SU-DHL-6 (cell line): ENCODE results near the gene CABCOCO1.

Experiments used
- H2AFZ ChIP-seq: fragments of 200-600 bp; sonication (generic); 2 replicates; pipeline ENCODE4 v1.6.1; 2014; ENCODE audit warnings: low read depth, mild to moderate bottlenecking, moderate library complexity, mixed read lengths, antibody characterized with exemption, low read length; ENCODE audit not compliant: severe bottlenecking
- H3F3A ChIP-seq: fragments of 200-600 bp; shearing (Covaris generic); 2 replicates; pipeline ENCODE4 v1.6.0; 2016; ENCODE audit warnings: antibody characterized with exemption, mild to moderate bottlenecking; ENCODE audit not compliant: insufficient read depth
- H3K27ac ChIP-seq: fragments of 200-600 bp; sonication (generic); 2 replicates; pipeline ENCODE4 v1.5.1; 2016; ENCODE audit warnings: low read depth, mild to moderate bottlenecking, low read length, moderate library complexity, mixed read lengths
- H3K27me3 ChIP-seq: fragments of 200-600 bp; sonication (generic), shearing (Covaris generic); 2 replicates; pipeline ENCODE4 v1.6.0; 2014; ENCODE audit warnings: mild to moderate bottlenecking, low read length
- H3K36me3 ChIP-seq: fragments of 200-600 bp; sonication (generic); 2 replicates; pipeline ENCODE4 v1.6.1; 2014; ENCODE audit warnings: mild to moderate bottlenecking, low read length, mixed read lengths
- H3K4me2 ChIP-seq: fragments of 300-600, 200-600 bp; shearing (Covaris generic), sonication (generic); 2 replicates; pipeline ENCODE4 v1.6.0; 2014; ENCODE audit warnings: low read length, low read depth, mild to moderate bottlenecking; ENCODE audit not compliant: poor library complexity, severe bottlenecking
- H3K4me3 ChIP-seq: fragments of 200-600 bp; sonication (generic); 2 replicates; pipeline ENCODE4 v1.5.1; 2014; ENCODE audit warnings: antibody characterized with exemption, low read length, mild to moderate bottlenecking, mixed read lengths; ENCODE audit not compliant: insufficient read depth, poor library complexity, severe bottlenecking
- H3K79me2 ChIP-seq: fragments of 200-600 bp; sonication (generic); 2 replicates; pipeline ENCODE4 v1.6.1; 2014; ENCODE audit warnings: mild to moderate bottlenecking, low read length, moderate library complexity; ENCODE audit not compliant: insufficient read depth
- H3K9ac ChIP-seq: fragments of 200-600 bp; sonication (generic); 2 replicates; pipeline ENCODE4 v1.7.0; 2014; ENCODE audit warnings: mild to moderate bottlenecking, low read length
- H3K9me2 ChIP-seq: fragments of 200-600 bp; sonication (generic); replicated peaks from 2 replicates; pipeline ENCODE4 v1.6.1; 2014; ENCODE audit warnings: low read length; ENCODE audit not compliant: insufficient read depth
- H3K9me3 ChIP-seq: fragments of 200-600 bp; sonication (generic); 2 replicates; pipeline ENCODE4 v1.6.1; 2014; ENCODE audit warnings: low read length, mixed read lengths; ENCODE audit not compliant: insufficient read depth
- H4K20me1 ChIP-seq: fragments of 200-600 bp; sonication (generic); 2 replicates; pipeline ENCODE4 v1.6.1; 2014; ENCODE audit warnings: low read depth, mild to moderate bottlenecking, antibody characterized with exemption, low read length, moderate library complexity, mixed read lengths
- EZH2phosphoT487 ChIP-seq: fragments of 200-600 bp; sonication (generic), shearing (Covaris generic); conservative IDR thresholded peaks from 2 replicates; pipeline ENCODE4 v1.6.1; 2018; ENCODE audit warnings: mild to moderate bottlenecking, antibody characterized with exemption, low read length, moderate library complexity, mixed read lengths
- TF ChIP-seq, protein P1 (sequence below): fragments of 200-600 bp; sonication (generic); IDR thresholded peaks from one replicate; pipeline ENCODE4 v1.5.1; 2017; ENCODE audit warnings: antibody characterized with exemption, mild to moderate bottlenecking, low read length, moderate library complexity; ENCODE audit not compliant: insufficient read depth, poor library complexity, severe bottlenecking

The CABCOCO1 gene

GRCh38 chr10:61730671-61731070 lies 67.9 kb downstream of the CABCOCO1 start:
- H3K9ac ChIP-seq, result no peak overlapping the region
- H3K4me2 ChIP-seq, result no peak overlapping the region
- H3K27me3 ChIP-seq, result no peaks in the 10 kb centered on the region
- H3K4me3 ChIP-seq, result no peak overlapping the region
- H3K9me3 ChIP-seq, result no peaks in the 10 kb centered on the region
- TF ChIP-seq EZH2phosphoT487, result no peak
- TF ChIP-seq, protein P1, sequence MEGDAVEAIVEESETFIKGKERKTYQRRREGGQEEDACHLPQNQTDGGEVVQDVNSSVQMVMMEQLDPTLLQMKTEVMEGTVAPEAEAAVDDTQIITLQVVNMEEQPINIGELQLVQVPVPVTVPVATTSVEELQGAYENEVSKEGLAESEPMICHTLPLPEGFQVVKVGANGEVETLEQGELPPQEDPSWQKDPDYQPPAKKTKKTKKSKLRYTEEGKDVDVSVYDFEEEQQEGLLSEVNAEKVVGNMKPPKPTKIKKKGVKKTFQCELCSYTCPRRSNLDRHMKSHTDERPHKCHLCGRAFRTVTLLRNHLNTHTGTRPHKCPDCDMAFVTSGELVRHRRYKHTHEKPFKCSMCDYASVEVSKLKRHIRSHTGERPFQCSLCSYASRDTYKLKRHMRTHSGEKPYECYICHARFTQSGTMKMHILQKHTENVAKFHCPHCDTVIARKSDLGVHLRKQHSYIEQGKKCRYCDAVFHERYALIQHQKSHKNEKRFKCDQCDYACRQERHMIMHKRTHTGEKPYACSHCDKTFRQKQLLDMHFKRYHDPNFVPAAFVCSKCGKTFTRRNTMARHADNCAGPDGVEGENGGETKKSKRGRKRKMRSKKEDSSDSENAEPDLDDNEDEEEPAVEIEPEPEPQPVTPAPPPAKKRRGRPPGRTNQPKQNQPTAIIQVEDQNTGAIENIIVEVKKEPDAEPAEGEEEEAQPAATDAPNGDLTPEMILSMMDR, result no peak
- no peaks in the 10 kb centered on the region for H3F3A ChIP-seq
- H3K79me2 ChIP-seq, result no peaks in the 10 kb centered on the region
- no peaks in the 10 kb centered on the region for H4K20me1 ChIP-seq
- H3K9me2 ChIP-seq, result no peaks in the 10 kb centered on the region
- H2AFZ ChIP-seq, result no peak overlapping the region
- no peak overlapping the region for H3K27ac ChIP-seq
- H3K36me3 ChIP-seq, result no peaks in the 10 kb centered on the region

- H3K79me2 ChIP-seq, result no peaks in the 10 kb centered on the region
- no peak overlapping the region for H3K4me2 ChIP-seq
- no peaks in the 10 kb centered on the region for H3K9me2 ChIP-seq
- no peaks in the 10 kb centered on the region for H3K27me3 ChIP-seq
- H3F3A ChIP-seq, result no peaks in the 10 kb centered on the region
- no peak overlapping the region for H3K9ac ChIP-seq
- no peak overlapping the region for H3K4me3 ChIP-seq
- H3K27ac ChIP-seq, result no peak overlapping the region
- H3K9me3 ChIP-seq, result no peaks in the 10 kb centered on the region
- no peaks in the 10 kb centered on the region for H3K36me3 ChIP-seq
- H4K20me1 ChIP-seq, result no peaks in the 10 kb centered on the region
- TF ChIP-seq, protein P1, result no peak
- no peak for TF ChIP-seq EZH2phosphoT487
- H2AFZ ChIP-seq, result no peak overlapping the region
These were observed 68.9 kb downstream of the CABCOCO1 start for GRCh38 chr10:61731638-61732037.

DNA sequence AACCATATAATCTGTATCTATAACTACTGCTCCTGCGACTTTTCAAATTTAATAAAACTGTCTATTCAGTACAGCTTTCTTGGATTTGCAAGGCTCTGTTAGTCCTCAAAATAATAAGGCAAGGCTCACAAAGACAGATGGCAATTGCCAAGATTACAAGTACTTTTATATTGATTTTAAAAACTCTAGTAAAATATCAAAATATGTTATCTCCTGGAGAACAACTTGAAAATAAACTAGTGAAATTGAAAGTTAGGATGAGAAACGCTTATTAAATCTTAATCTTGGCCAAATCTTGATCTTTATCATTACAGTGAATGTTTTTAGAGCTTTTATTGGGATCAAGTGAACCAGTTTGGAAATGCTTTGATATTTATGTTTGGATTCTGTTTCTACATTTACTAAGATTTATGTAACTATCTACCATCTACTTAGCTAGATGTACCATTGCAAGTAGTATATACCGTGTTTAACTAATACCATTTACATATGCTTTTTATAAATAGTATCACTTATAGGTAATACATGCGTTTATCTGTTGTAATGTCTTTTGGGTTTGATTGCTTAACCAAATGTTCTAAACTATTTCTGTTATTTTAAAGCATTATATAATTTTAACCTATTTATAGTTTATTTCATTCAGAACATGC lies 70.0 kb downstream of the CABCOCO1 start:
- no peaks in the 10 kb centered on the region for H3K79me2 ChIP-seq
- H3K9me2 ChIP-seq, result no peaks in the 10 kb centered on the region

More for the DNA sequence above, 70.0 kb downstream of the CABCOCO1 start:
- no peaks in the 10 kb centered on the region for H3K27me3 ChIP-seq
- no peak overlapping the region for H3K27ac ChIP-seq
- no peak for TF ChIP-seq EZH2phosphoT487
- TF ChIP-seq, protein P1, result no peak
- no peak overlapping the region for H2AFZ ChIP-seq
- no peak overlapping the region for H3K4me3 ChIP-seq
- H3K9ac ChIP-seq, result no peak overlapping the region
- H3K36me3 ChIP-seq, result no peaks in the 10 kb centered on the region
- no peak overlapping the region for H3K4me2 ChIP-seq
- H4K20me1 ChIP-seq, result no peaks in the 10 kb centered on the region
- H3F3A ChIP-seq, result no peaks in the 10 kb centered on the region
- H3K9me3 ChIP-seq, result no peaks in the 10 kb centered on the region
